ENCODE data around the gene CCDC30. TPM values are rescaled to one million over a fixed set of nuclear protein-coding genes. Genes with fewer than 3 reads are reported as not detected.

Gene CCDC30
- total RNA-seq, 1 donor from 2014 or later: 3.2 TPM

DNA sequence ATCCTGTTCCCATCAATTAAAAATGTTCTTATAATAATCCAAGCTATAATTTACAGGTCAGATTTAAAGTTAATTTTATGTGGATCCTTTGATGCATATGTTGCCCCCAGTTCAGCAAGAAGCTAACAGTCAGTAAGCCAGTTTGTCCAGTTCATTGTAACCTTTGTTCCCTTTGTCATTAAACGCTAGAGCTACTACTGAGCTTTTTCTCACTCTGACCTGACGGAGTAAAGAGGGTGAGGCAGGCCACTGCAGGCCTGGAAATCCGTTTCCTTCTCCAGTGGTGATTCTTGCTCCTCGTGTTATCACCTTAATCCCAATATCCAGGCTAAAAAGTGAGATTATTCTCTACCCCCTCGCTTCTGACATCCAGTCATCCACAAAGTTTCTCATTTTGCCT, 229.4 kb downstream of the CCDC30 start:
- TF ChIP-seq, protein P1, sequence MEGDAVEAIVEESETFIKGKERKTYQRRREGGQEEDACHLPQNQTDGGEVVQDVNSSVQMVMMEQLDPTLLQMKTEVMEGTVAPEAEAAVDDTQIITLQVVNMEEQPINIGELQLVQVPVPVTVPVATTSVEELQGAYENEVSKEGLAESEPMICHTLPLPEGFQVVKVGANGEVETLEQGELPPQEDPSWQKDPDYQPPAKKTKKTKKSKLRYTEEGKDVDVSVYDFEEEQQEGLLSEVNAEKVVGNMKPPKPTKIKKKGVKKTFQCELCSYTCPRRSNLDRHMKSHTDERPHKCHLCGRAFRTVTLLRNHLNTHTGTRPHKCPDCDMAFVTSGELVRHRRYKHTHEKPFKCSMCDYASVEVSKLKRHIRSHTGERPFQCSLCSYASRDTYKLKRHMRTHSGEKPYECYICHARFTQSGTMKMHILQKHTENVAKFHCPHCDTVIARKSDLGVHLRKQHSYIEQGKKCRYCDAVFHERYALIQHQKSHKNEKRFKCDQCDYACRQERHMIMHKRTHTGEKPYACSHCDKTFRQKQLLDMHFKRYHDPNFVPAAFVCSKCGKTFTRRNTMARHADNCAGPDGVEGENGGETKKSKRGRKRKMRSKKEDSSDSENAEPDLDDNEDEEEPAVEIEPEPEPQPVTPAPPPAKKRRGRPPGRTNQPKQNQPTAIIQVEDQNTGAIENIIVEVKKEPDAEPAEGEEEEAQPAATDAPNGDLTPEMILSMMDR (IDR thresholded peaks at IDR 0.05): no peak
- peaks cover 61% of the 10 kb centered on the region for H3K4me1 Mint-ChIP-seq (ENCODE audit: low read depth)
- H3K36me3 Mint-ChIP-seq (ENCODE audit: low read depth): peaks cover 20% of the 10 kb centered on the region
- H3K4me3 Mint-ChIP-seq (ENCODE audit: unreplicated experiment): no peak overlapping the region
- H3K9me3 Mint-ChIP-seq (ENCODE audit: low read depth): no peaks in the 10 kb centered on the region
- no peaks in the 10 kb centered on the region for H3K27me3 Mint-ChIP-seq (ENCODE audit: low read depth)
- no peak overlapping the region for H3K27ac Mint-ChIP-seq (ENCODE audit: unreplicated experiment)
- DNase-seq (ENCODE audit: low spot score): no peak

DNA sequence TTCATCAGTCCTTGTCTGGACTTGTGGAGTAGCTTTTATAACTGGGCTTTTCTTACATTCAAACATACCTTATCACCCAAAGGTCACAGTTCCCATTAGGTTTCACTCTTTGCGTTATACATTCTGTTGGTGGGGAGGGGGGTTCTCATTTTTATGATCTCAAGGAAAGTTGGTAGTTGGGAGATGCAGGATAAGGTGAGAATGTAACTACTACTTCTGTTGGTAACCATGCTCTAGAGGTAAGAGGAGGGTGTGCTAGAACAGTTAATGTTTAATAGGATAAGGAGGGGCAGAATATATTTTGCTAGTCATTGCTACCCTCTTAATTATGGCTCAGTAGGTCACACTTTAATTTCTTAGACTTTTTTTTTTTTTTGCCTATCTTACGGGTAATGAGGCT, 229.8 kb downstream of the CCDC30 start:
- no peak for DNase-seq (ENCODE audit: low spot score)
- Mint-ChIP-seq H3K4me1 (ENCODE audit: low read depth) (peaks cover 56% of the 10 kb centered on the region), H3K27me3 (ENCODE audit: low read depth) (no peaks in the 10 kb centered on the region), H3K27ac (ENCODE audit: unreplicated experiment) (no peak overlapping the region), H3K9me3 (ENCODE audit: low read depth) (no peaks in the 10 kb centered on the region), H3K4me3 (ENCODE audit: unreplicated experiment) (no peak overlapping the region), H3K36me3 (ENCODE audit: low read depth) (peaks cover 20% of the 10 kb centered on the region)
- TF ChIP-seq, protein P1 (IDR thresholded peaks at IDR 0.05): no peak

DNA sequence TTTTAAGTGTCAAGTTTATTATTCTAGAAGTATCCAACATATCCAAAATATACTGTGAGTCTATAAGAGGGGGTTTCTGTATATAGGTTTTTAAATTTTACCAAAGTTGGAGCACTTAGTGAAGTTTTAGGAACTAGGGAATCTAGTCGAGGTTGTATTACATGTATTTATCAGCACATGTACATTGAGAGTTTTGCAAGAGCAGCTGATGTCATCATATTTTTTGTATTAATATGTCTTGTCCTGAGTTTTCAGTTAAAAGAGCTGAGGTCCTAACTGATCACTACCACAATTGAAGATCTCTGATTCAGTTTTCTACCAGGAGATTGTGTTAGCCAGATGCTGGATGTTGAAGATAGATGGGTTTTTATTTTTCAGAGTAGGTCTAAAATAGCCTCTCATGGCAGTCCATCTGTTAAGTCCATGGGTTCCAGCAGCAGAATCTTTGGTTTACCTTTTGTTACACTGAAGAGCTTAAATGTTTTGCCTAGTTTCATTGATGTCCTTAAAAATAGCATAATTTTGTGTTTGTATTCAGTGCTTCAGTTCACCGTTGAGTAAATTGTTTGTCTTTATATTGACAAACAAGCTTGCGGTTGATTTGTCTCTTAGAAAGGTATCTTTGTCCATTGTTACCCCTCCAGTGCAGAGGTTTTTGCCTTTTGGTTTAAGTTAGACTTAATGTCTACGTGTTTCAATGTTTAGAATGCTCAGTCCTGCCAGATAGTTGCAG, 235.2 kb downstream of the CCDC30 start:
- Mint-ChIP-seq H3K4me3 (ENCODE audit: unreplicated experiment) (no peak overlapping the region), H3K4me1 (ENCODE audit: low read depth) (peaks cover 10% of the 10 kb centered on the region), H3K9me3 (ENCODE audit: low read depth) (no peaks in the 10 kb centered on the region), H3K27me3 (ENCODE audit: low read depth) (no peaks in the 10 kb centered on the region), H3K27ac (ENCODE audit: unreplicated experiment) (no peak overlapping the region), H3K36me3 (ENCODE audit: low read depth) (peaks cover 56% of the 10 kb centered on the region)
- no peak for DNase-seq (ENCODE audit: low spot score)
- TF ChIP-seq, protein P1 (IDR thresholded peaks at IDR 0.05): no peak

DNA sequence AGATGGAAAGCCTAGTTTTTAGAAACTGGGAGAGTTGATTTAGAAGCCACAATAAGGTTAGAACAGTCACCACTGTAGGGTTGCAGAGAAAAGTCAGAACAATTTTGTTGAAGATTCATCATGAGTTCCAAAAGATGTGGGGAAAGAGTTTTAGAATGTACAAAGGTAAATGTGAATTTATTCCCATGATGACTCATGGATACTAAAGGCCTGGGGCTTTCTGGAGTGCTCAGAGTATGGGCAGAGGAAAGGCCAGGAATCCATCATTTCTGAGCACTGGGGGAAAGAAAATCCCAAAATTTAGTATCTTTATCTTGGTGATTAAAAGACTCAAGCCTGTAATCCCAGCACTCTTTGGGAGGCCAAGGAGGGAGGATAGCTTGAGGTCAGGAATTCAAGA, 236.9 kb downstream of the CCDC30 start:
- H3K4me1 Mint-ChIP-seq (ENCODE audit: low read depth): peaks cover 3% of the 10 kb centered on the region
- H3K9me3 Mint-ChIP-seq (ENCODE audit: low read depth): no peaks in the 10 kb centered on the region
- no peak overlapping the region for H3K27ac Mint-ChIP-seq (ENCODE audit: unreplicated experiment)
- H3K4me3 Mint-ChIP-seq (ENCODE audit: unreplicated experiment): no peak overlapping the region
- TF ChIP-seq, protein P1 (IDR thresholded peaks at IDR 0.05): no peak
- H3K36me3 Mint-ChIP-seq (ENCODE audit: low read depth): peaks cover 61% of the 10 kb centered on the region
- no peak for DNase-seq (ENCODE audit: low spot score)
- H3K27me3 Mint-ChIP-seq (ENCODE audit: low read depth): no peaks in the 10 kb centered on the region

DNA sequence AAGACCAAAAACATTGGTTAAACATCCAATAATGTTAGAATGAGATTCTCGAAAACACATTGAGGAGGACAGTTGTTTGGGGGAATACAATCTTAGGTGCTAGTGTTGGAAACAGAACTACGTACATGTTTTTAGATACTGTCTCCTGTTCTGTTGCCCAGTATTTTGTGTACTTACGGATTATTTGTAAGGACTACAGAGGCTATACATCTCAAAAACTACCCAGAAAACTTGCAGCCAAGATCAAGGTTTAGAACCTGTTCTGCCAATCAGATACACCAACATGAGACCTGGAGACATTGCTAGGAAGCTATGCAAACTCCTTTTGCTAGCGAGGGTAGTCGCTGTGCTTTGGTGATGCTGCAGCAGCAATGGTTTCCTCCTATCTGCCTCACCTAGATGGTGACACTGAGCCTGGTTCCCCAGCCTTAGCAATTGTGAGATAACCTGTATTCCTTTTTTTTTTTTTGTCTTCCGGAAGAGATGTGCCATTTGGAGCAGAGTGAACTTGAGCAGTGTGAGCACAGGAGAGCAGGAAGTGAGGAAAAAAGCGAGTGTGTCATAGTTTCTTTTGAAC, 240.9 kb downstream of the CCDC30 start:
- no peaks in the 10 kb centered on the region for H3K9me3 Mint-ChIP-seq (ENCODE audit: low read depth)
- no peaks in the 10 kb centered on the region for H3K4me1 Mint-ChIP-seq (ENCODE audit: low read depth)
- H3K27ac Mint-ChIP-seq (ENCODE audit: unreplicated experiment): no peak overlapping the region
- no peak for DNase-seq (ENCODE audit: low spot score)
- no peaks in the 10 kb centered on the region for H3K27me3 Mint-ChIP-seq (ENCODE audit: low read depth)
- H3K36me3 Mint-ChIP-seq (ENCODE audit: low read depth): peaks cover 57% of the 10 kb centered on the region
- no peak overlapping the region for H3K4me3 Mint-ChIP-seq (ENCODE audit: unreplicated experiment)
- TF ChIP-seq, protein P1 (IDR thresholded peaks at IDR 0.05): no peak

Other genes starting within 250 kb of the CCDC30 start
- 26.3 to 30.9 TPM (median 29.2 TPM) in 3 replicates for gene FOXJ3, start 128.1 kb upstream of the CCDC30 start, total RNA-seq
- gene RIMKLA, start 82.5 kb upstream of the CCDC30 start, total RNA-seq: 0.18 to 0.27 TPM in 2 of 3 replicates, not detected in the other
- 0.30 to 0.56 TPM in 2 of 3 replicates, not detected in the other for gene ZMYND12, start 7.3 kb upstream of the CCDC30 start, total RNA-seq
- 38.0 to 42.0 TPM (median 41.1 TPM) in 3 replicates for gene PPCS, start 6.7 kb upstream of the CCDC30 start, total RNA-seq
- gene PPIH, start 195.1 kb downstream of the CCDC30 start, total RNA-seq: 22.6 to 35.3 TPM (median 24.3 TPM) in 3 replicates
- 582 to 659 TPM (median 593 TPM) in 3 replicates for gene YBX1, start 219.1 kb downstream of the CCDC30 start, total RNA-seq

All from chondrocyte (in vitro differentiated cells).